IMR-90 (cell line): ENCODE data around the gene KCTD20. TPM values are rescaled to one million over a fixed set of nuclear protein-coding genes. Genes with fewer than 3 reads are reported as not detected.

Experiments used
- ATAC-seq: fragments of 200-7000 bp; cut with Tn5 transposase; 2 replicates; pipeline ENCODE4 v1.9.1; 2020; ENCODE audit warnings: low read depth, mild to moderate bottlenecking, moderate library complexity
- BruUV-seq: library from RNA; stranded (reverse); fragments of 400-500 nt; replicated peaks from 2 replicates; lab custom pipeline; 2021; lab: Mats Ljungman, UMichigan
- CTCF ChIA-PET: fragments of 300-600 bp; formaldehyde crosslinking; extraction: SDS; loops from one replicate; lab custom pipeline; 2021; ENCODE audit warnings: antibody characterized with exemption; lab: Yijun Ruan, JAX
- POLR2A ChIA-PET: fragments of 300-600 bp; sonication (Branson Sonifier 250); formaldehyde crosslinking; loops from one replicate; lab custom pipeline; 2022; ENCODE audit warnings: antibody characterized with exemption; ENCODE audit not compliant: unreplicated experiment; lab: Charles Lee
- DNase-seq: peaks from one replicate; pipeline ENCODE4 v3.0.0; 2013
- H2AFZ ChIP-seq: replicated peaks from 2 replicates; pipeline ENCODE3; 2013; ENCODE audit warnings: low read length, mild to moderate bottlenecking; ENCODE audit not compliant: poor library complexity
- H2AK5ac ChIP-seq: 2 replicates; pipeline ENCODE4 v1.6.1; 2013; ENCODE audit warnings: low read depth, low read length, inconsistent platforms
- H2AK9ac ChIP-seq: replicated peaks from 2 replicates; pipeline ENCODE3; 2013; ENCODE audit warnings: mild to moderate bottlenecking, low read depth, low read length, moderate library complexity; ENCODE audit not compliant: poor library complexity
- H2BK120ac ChIP-seq: 2 replicates; pipeline ENCODE4 v1.6.1; 2013; ENCODE audit warnings: low read depth, low read length, inconsistent platforms
- H2BK15ac ChIP-seq: 3 replicates; pipeline ENCODE4 v1.6.1; 2013; ENCODE audit warnings: low read depth, low read length, inconsistent platforms
- H2BK20ac ChIP-seq: 2 replicates; pipeline ENCODE4 v1.6.1; 2013; ENCODE audit warnings: low read depth, mild to moderate bottlenecking, inconsistent platforms, low read length, moderate library complexity
- H2BK5ac ChIP-seq: 2 replicates; pipeline ENCODE4 v1.6.1; 2013; ENCODE audit warnings: mild to moderate bottlenecking, low read depth, low read length, inconsistent platforms; ENCODE audit not compliant: poor library complexity, severe bottlenecking
- H3K14ac ChIP-seq: replicated peaks from 2 replicates; pipeline ENCODE4 v1.6.1; 2013; ENCODE audit warnings: low read depth, low read length, inconsistent platforms
- H3K18ac ChIP-seq: 2 replicates; pipeline ENCODE4 v1.6.1; 2013; ENCODE audit warnings: low read depth, low read length, control low read depth
- H3K23ac ChIP-seq: 2 replicates; pipeline ENCODE4 v1.6.1; 2013; ENCODE audit warnings: low read depth, low read length, inconsistent platforms
- H3K27ac ChIP-seq: 2 replicates; pipeline ENCODE4 v1.5.1; 2013; ENCODE audit warnings: mild to moderate bottlenecking, control low read depth, low read length; ENCODE audit not compliant: insufficient read depth
- H3K27me3 ChIP-seq: 2 replicates; pipeline ENCODE4 v1.6.1; 2013; ENCODE audit warnings: low read length; ENCODE audit not compliant: control insufficient read depth, insufficient read depth
- H3K36me3 ChIP-seq: 2 replicates; pipeline ENCODE4 v1.6.1; 2013; ENCODE audit warnings: low read length, mixed read lengths; ENCODE audit not compliant: control insufficient read depth, insufficient read depth
- H3K4ac ChIP-seq: 2 replicates; pipeline ENCODE4 v1.6.1; 2013; ENCODE audit warnings: low read depth, low read length, inconsistent platforms
- H3K4me1 ChIP-seq: 2 replicates; pipeline ENCODE4 v1.6.1; 2013; ENCODE audit warnings: low read length, mixed read lengths; ENCODE audit not compliant: control insufficient read depth, insufficient read depth
- H3K4me2 ChIP-seq: 2 replicates; pipeline ENCODE4 v1.6.1; 2013; ENCODE audit warnings: low read depth, mild to moderate bottlenecking, control low read depth, low read length, moderate library complexity
- H3K4me3 ChIP-seq: 2 replicates; pipeline ENCODE4 v1.5.1; 2013; ENCODE audit warnings: low read depth, mild to moderate bottlenecking, control low read depth, low read length, moderate library complexity; ENCODE audit not compliant: insufficient read depth
- H3K56ac ChIP-seq: 2 replicates; pipeline ENCODE4 v1.6.1; 2013; ENCODE audit warnings: low read length, inconsistent platforms; ENCODE audit not compliant: insufficient read depth; ENCODE audit errors: extremely low read depth
- H3K79me1 ChIP-seq, 2 experiments: 2 replicates each; pipeline ENCODE4 v1.6.1; 2013; ENCODE audit warnings: low read length in 2 of 2, inconsistent platforms in 1 of 2, low read depth in 1 of 2
- H3K9ac ChIP-seq: 2 replicates; pipeline ENCODE4 v1.6.1; 2013; ENCODE audit warnings: low read depth, low read length, control low read depth
- H3K9me1 ChIP-seq: 2 replicates; pipeline ENCODE4 v1.6.1; 2013; ENCODE audit warnings: low read length, inconsistent platforms; ENCODE audit not compliant: insufficient read depth
- H3K9me3 ChIP-seq: 2 replicates; pipeline ENCODE4 v1.6.1; 2013; ENCODE audit warnings: low read length; ENCODE audit not compliant: control insufficient read depth, insufficient read depth
- H4K20me1 ChIP-seq: 2 replicates; pipeline ENCODE4 v1.6.1; 2013; ENCODE audit warnings: low read length, inconsistent platforms; ENCODE audit not compliant: insufficient read depth
- H4K5ac ChIP-seq: 2 replicates; pipeline ENCODE4 v1.6.1; 2013; ENCODE audit warnings: mild to moderate bottlenecking, low read depth, low read length, control low read depth
- H4K8ac ChIP-seq, 2 experiments: 2 replicates each; pipeline ENCODE4 v1.6.1; 2013; ENCODE audit warnings: low read depth in 2 of 2, low read length in 2 of 2, control low read depth in 1 of 2, inconsistent platforms in 1 of 2
- H4K91ac ChIP-seq: 2 replicates; pipeline ENCODE4 v1.6.1; 2013; ENCODE audit warnings: low read depth, low read length, inconsistent platforms; ENCODE audit not compliant: insufficient read depth
- BHLHE40 ChIP-seq: fragments of 150-350 bp; IDR thresholded peaks from 2 replicates; pipeline ENCODE4 v1.6.1; 2016; ENCODE audit warnings: mild to moderate bottlenecking, low read depth, low read length
- CEBPB ChIP-seq: IDR thresholded peaks from 2 replicates; pipeline ENCODE4 v1.6.1; 2012; ENCODE audit warnings: low read depth, low read length, improper control_type of control experiment
- CHD1 ChIP-seq: IDR thresholded peaks from 2 replicates; pipeline ENCODE4 v1.6.1; 2012; ENCODE audit warnings: low read depth, low read length, improper control_type of control experiment
- CTCF ChIP-seq: conservative IDR thresholded peaks from 2 replicates; pipeline ENCODE4 v1.5.1; 2012; ENCODE audit warnings: mild to moderate bottlenecking, low read depth, low read length, improper control_type of control experiment
- ELK1 ChIP-seq: fragments of 150-350 bp; IDR thresholded peaks from 2 replicates; pipeline ENCODE4 v1.6.1; 2016; ENCODE audit warnings: low read depth, mild to moderate bottlenecking, low read length, moderate library complexity, borderline replicate concordance
- FOS ChIP-seq: fragments of 150-350 bp; IDR thresholded peaks from 2 replicates; pipeline ENCODE4 v1.6.1; 2016; ENCODE audit warnings: low read depth, low read length
- MAFK ChIP-seq: IDR thresholded peaks from 2 replicates; pipeline ENCODE4 v1.6.1; 2012; ENCODE audit warnings: low read depth, low read length, improper control_type of control experiment
- MAZ ChIP-seq: IDR thresholded peaks from 2 replicates; pipeline ENCODE4 v1.6.1; 2012; ENCODE audit warnings: low read depth, mild to moderate bottlenecking, low read length, improper control_type of control experiment, moderate library complexity, borderline replicate concordance
- MXI1 ChIP-seq: IDR thresholded peaks from 2 replicates; pipeline ENCODE4 v1.6.1; 2012; ENCODE audit warnings: low read depth, mild to moderate bottlenecking, low read length, moderate library complexity, borderline replicate concordance
- NFE2L2 ChIP-seq: fragments of 150-350 bp; IDR thresholded peaks from 2 replicates; pipeline ENCODE4 v1.6.1; 2016; ENCODE audit warnings: low read depth, mild to moderate bottlenecking, low read length
- POLR2A ChIP-seq: IDR thresholded peaks from 2 replicates; pipeline ENCODE4 v1.6.1; 2012; ENCODE audit warnings: mild to moderate bottlenecking, low read depth, low read length
- RAD21 ChIP-seq: IDR thresholded peaks from 2 replicates; pipeline ENCODE4 v1.6.1; 2012; ENCODE audit warnings: low read length, improper control_type of control experiment
- RCOR1 ChIP-seq: IDR thresholded peaks from 2 replicates; pipeline ENCODE4 v1.6.1; 2012; ENCODE audit warnings: mild to moderate bottlenecking, low read length, improper control_type of control experiment; ENCODE audit not compliant: insufficient replicate concordance
- RFX5 ChIP-seq: IDR thresholded peaks from 2 replicates; pipeline ENCODE4 v1.8.0; 2012; ENCODE audit warnings: low read depth, mild to moderate bottlenecking, low read length, moderate library complexity
- SMC3 ChIP-seq: fragments of 150-350 bp; IDR thresholded peaks from 2 replicates; pipeline ENCODE4 v1.6.1; 2016; ENCODE audit warnings: low read depth, mild to moderate bottlenecking, antibody characterized with exemption, low read length, moderate library complexity
- USF2 ChIP-seq: fragments of 150-350 bp; IDR thresholded peaks from 2 replicates; pipeline ENCODE4 v1.6.1; 2017; ENCODE audit warnings: mild to moderate bottlenecking, antibody characterized with exemption, low read length, low read depth
- WGBS, 2 experiments: methylation state at CpG; one replicate each; pipeline versions ENCODE4 v1.1.5 to v1.1.7; 2013; ENCODE audit warnings: missing lambda C conversion rate in 2 of 2; ENCODE audit not compliant: insufficient read length in 1 of 2; ENCODE audit errors: extremely low coverage in 2 of 2; 5-methylcytosine and 5-hydroxymethylcytosine counted together
- dilution Hi-C: fragments of 300-500 bp; cut with HindIII; formaldehyde crosslinking; loops from one replicate; pipeline ENCODE4 v1.14.3; 2018; ENCODE audit warnings: low sequenced_read_pairs; ENCODE audit not compliant: unreplicated experiment
- in situ Hi-C: fragments of 300-500 bp; cut with MboI; formaldehyde crosslinking; loops from 3 replicates; pipeline ENCODE4 v1.14.3; 2019; ENCODE audit warnings: low sequenced_read_pairs, inconsistent platforms, mixed read lengths
- intact Hi-C: fragments of 100-400 bp; cut with micrococcal nuclease; formaldehyde crosslinking; loops from 2 replicates; pipeline ENCODE4 v1.10.0; 2022
- polyA plus RNA-seq, 3 experiments: library from polyadenylated mRNA; depleted of rRNA; stranded (reverse); fragments of >200 nt; gene quantifications; 2 replicates each; pipeline ENCODE4 v1.2.3, GENCODE V29; 2012; ENCODE audit warnings: low replicate concordance in 1 of 3
- total RNA-seq: library from RNA; depleted of rRNA; stranded (reverse); fragments of >200 nt; gene quantifications from 2 replicates; pipeline ENCODE4 v1.2.3, GENCODE V29; 2012

The KCTD20 gene
- total and polyA plus RNA-seq, 2 of the 4 experiments (the other 2 are of a cell fraction) = 55.4 to 150 TPM

GRCh38 chr6:36493859-36494258, 51.1 kb downstream of the KCTD20 start:
- H4K8ac ChIP-seq = no peak overlapping the region
- H3K9me1 ChIP-seq = peaks cover 11% of the 10 kb centered on the region; the same call in 1 of the 2 replicates
- DNase-seq (no peak), ATAC-seq (no peak)
- H2AK5ac ChIP-seq = no peak overlapping the region
- H4K91ac ChIP-seq = no peak overlapping the region
- H4K5ac ChIP-seq = no peak overlapping the region
- dilution Hi-C loops = no loop called here
- no TSS peak for BruUV-seq
- H2BK20ac ChIP-seq = no peak overlapping the region
- in situ Hi-C loops = no loop called here
- no peak overlapping the region for H2BK120ac ChIP-seq
- no peaks in the 10 kb centered on the region for H3K4me1 ChIP-seq
- no peak overlapping the region for H3K4me3 ChIP-seq
- no peak overlapping the region for H3K27ac ChIP-seq
- H3K9ac ChIP-seq = no peak overlapping the region
- no peak for TF ChIP-seq CHD1
- TF ChIP-seq POLR2A = no peak
- TF ChIP-seq ELK1 = no peak
- no peak for TF ChIP-seq NFE2L2
- no peak for TF ChIP-seq BHLHE40
- TF ChIP-seq RFX5 = no peak
- no peak for TF ChIP-seq FOS
- TF ChIP-seq USF2 = no peak
- TF ChIP-seq MAZ = no peak
- no peak for TF ChIP-seq MXI1
- no peak for TF ChIP-seq MAFK
- TF ChIP-seq CEBPB = no peak
- no peak for TF ChIP-seq SMC3
- no peak for TF ChIP-seq RCOR1
- no peak for TF ChIP-seq CTCF
- TF ChIP-seq RAD21 = no peak
- H2BK15ac ChIP-seq = no peak overlapping the region
- WGBS, 2 experiments = 100% methylated on average over 1 of the region's 2 CpGs; no CpG with 5 or more reads in 1 of the 2 experiments
- no peak overlapping the region for H3K18ac ChIP-seq
- intact Hi-C loops = no loop called here
- H4K20me1 ChIP-seq = peaks cover 15% of the 10 kb centered on the region; the same call in 1 of the 2 replicates
- POLR2A ChIA-PET = no interaction called here
- H2AFZ ChIP-seq = no peak overlapping the region
- peaks cover 0 to 50% of the 10 kb centered on the region in 2 experiments; a peak in 2 of 4 replicates for H3K79me1 ChIP-seq
- H3K56ac ChIP-seq = no peak overlapping the region
- no peak overlapping the region for H2AK9ac ChIP-seq
- H3K36me3 ChIP-seq = peaks cover 21% of the 10 kb centered on the region
- H2BK5ac ChIP-seq = no peak overlapping the region
- CTCF ChIA-PET = no interaction called here
- H3K23ac ChIP-seq = no peak overlapping the region
- no peak overlapping the region for H3K14ac ChIP-seq
- no peak overlapping the region for H3K4me2 ChIP-seq
- no peaks in the 10 kb centered on the region for H3K9me3 ChIP-seq
- H3K27me3 ChIP-seq = no peaks in the 10 kb centered on the region
- no peak overlapping the region for H3K4ac ChIP-seq
